DOHH2 (cell line): ENCODE data around the gene PRR16.

ENCODE experiments used
- H3F3A ChIP-seq: fragments of 200-600 bp; sonication (generic), shearing (Covaris generic); 2 replicates; pipeline ENCODE4 v1.6.0; 2016; ENCODE audit warnings: antibody characterized with exemption, mild to moderate bottlenecking; ENCODE audit not compliant: control insufficient read depth, insufficient read depth
- H3K27ac ChIP-seq: fragments of 200-600 bp; sonication (generic); 2 replicates; pipeline ENCODE4 v1.5.1; 2014; ENCODE audit warnings: low read depth, mild to moderate bottlenecking, low read length, moderate library complexity
- H3K27me3 ChIP-seq: fragments of 200-600 bp; sonication (generic); 2 replicates; pipeline ENCODE4 v1.6.1; 2014; ENCODE audit warnings: mild to moderate bottlenecking, low read length, mixed read lengths; ENCODE audit not compliant: control insufficient read depth
- H3K36me3 ChIP-seq: fragments of 200-600 bp; sonication (generic); 2 replicates; pipeline ENCODE4 v1.6.1; 2014; ENCODE audit warnings: mild to moderate bottlenecking, low read length, moderate library complexity, mixed read lengths; ENCODE audit not compliant: control insufficient read depth
- H3K4me1 ChIP-seq: fragments of 200-600 bp; sonication (generic); 2 replicates; pipeline ENCODE4 v1.6.1; 2014; ENCODE audit warnings: mild to moderate bottlenecking, low read length, mixed read lengths; ENCODE audit not compliant: control insufficient read depth
- H3K4me2 ChIP-seq: fragments of 200-600 bp; sonication (generic); 2 replicates; pipeline ENCODE4 v1.6.0; 2014; ENCODE audit warnings: mild to moderate bottlenecking, low read length, moderate library complexity
- H3K4me3 ChIP-seq: fragments of 200-600 bp; sonication (generic); 2 replicates; pipeline ENCODE4 v1.5.1; 2014; ENCODE audit warnings: mild to moderate bottlenecking, low read length, mixed read lengths
- H3K79me2 ChIP-seq: fragments of 200-600 bp; sonication (generic); 2 replicates; pipeline ENCODE4 v1.6.1; 2014; ENCODE audit warnings: mild to moderate bottlenecking, low read length, mixed read lengths; ENCODE audit not compliant: control insufficient read depth
- H3K9me2 ChIP-seq: fragments of 200-600 bp; sonication (generic); replicated peaks from 2 replicates; pipeline ENCODE4 v1.6.1; 2014; ENCODE audit warnings: mild to moderate bottlenecking, low read length, mixed read lengths; ENCODE audit not compliant: control insufficient read depth
- H3K9me3 ChIP-seq: fragments of 200-600 bp; sonication (generic); 2 replicates; pipeline ENCODE4 v1.6.1; 2014; ENCODE audit warnings: antibody characterized with exemption, low read length, mixed read lengths; ENCODE audit not compliant: control insufficient read depth, insufficient read depth
- H4K20me1 ChIP-seq: fragments of 200-600 bp; sonication (generic); 2 replicates; pipeline ENCODE4 v1.6.0; 2014; ENCODE audit warnings: low read depth, mild to moderate bottlenecking, antibody characterized with exemption, low read length, moderate library complexity; ENCODE audit not compliant: control insufficient read depth, insufficient read depth
- EZH2phosphoT487 ChIP-seq: fragments of 200-600 bp; sonication (generic); IDR thresholded peaks from 2 replicates; pipeline ENCODE4 v1.6.1; 2017; ENCODE audit warnings: borderline replicate concordance, mild to moderate bottlenecking, antibody characterized with exemption, low read length, moderate library complexity, mixed read lengths
- TF ChIP-seq, protein P1 (sequence below): fragments of 200-600 bp; sonication (generic); IDR thresholded peaks from one replicate; pipeline ENCODE4 v1.5.1; 2014; ENCODE audit warnings: antibody characterized with exemption, mild to moderate bottlenecking, low read depth, low read length; ENCODE audit not compliant: poor library complexity, severe bottlenecking

The PRR16 gene

DNA sequence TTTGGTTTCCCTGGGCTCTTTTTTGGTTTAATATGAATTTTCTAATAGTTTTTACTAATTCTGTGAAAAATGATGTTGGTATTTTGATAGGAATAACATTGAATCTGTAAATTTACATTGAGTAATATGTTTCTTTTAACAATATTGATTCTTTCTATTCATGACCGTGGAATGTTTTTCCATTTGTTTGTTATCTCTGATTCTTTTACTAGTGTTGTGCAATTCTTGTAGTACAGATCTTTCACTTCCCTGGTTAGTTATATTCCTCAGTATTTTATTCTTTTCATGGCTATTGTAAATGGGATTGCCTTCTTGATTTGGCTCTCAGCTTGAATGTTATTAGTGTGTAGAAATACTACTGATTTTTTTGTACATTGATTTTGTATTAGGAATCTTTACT is 137.9 kb downstream of the PRR16 start:
- H3K9me2 ChIP-seq = no peaks in the 10 kb centered on the region
- H3K27me3 ChIP-seq = no peaks in the 10 kb centered on the region
- H3K36me3 ChIP-seq = no peaks in the 10 kb centered on the region
- no peaks in the 10 kb centered on the region for H3F3A ChIP-seq
- H4K20me1 ChIP-seq = no peaks in the 10 kb centered on the region
- no peak overlapping the region for H3K4me3 ChIP-seq
- H3K4me2 ChIP-seq = no peak overlapping the region
- H3K4me1 ChIP-seq = no peaks in the 10 kb centered on the region
- H3K79me2 ChIP-seq = no peaks in the 10 kb centered on the region
- no peak for TF ChIP-seq EZH2phosphoT487
- TF ChIP-seq, protein P1, sequence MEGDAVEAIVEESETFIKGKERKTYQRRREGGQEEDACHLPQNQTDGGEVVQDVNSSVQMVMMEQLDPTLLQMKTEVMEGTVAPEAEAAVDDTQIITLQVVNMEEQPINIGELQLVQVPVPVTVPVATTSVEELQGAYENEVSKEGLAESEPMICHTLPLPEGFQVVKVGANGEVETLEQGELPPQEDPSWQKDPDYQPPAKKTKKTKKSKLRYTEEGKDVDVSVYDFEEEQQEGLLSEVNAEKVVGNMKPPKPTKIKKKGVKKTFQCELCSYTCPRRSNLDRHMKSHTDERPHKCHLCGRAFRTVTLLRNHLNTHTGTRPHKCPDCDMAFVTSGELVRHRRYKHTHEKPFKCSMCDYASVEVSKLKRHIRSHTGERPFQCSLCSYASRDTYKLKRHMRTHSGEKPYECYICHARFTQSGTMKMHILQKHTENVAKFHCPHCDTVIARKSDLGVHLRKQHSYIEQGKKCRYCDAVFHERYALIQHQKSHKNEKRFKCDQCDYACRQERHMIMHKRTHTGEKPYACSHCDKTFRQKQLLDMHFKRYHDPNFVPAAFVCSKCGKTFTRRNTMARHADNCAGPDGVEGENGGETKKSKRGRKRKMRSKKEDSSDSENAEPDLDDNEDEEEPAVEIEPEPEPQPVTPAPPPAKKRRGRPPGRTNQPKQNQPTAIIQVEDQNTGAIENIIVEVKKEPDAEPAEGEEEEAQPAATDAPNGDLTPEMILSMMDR = no peak
- no peaks in the 10 kb centered on the region for H3K9me3 ChIP-seq
- H3K27ac ChIP-seq = no peak overlapping the region

DNA sequence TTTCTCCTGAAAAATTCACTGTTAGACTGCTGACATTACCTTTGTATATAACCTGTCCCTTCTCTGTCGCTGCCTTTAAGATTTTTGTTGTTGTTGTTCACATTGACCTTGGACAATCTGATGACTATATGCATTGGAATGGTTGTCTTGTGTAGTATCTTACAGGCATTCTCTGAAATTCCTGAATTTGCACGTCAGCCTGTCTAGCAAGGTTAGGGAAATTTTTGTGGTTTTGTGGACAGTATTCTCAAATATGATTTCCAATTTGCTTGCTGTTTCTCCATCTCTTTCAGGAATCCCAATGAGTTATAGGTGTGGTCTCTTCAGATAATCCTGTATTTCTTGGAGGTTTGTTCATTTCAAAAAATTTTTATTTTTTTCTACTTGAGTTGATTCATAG is 140.8 kb downstream of the PRR16 start:
- no peaks in the 10 kb centered on the region for H3K9me3 ChIP-seq
- no peaks in the 10 kb centered on the region for H4K20me1 ChIP-seq
- no peak overlapping the region for H3K27ac ChIP-seq
- no peaks in the 10 kb centered on the region for H3K4me1 ChIP-seq
- no peaks in the 10 kb centered on the region for H3K79me2 ChIP-seq
- H3K4me2 ChIP-seq = no peak overlapping the region
- H3K27me3 ChIP-seq = no peaks in the 10 kb centered on the region
- no peaks in the 10 kb centered on the region for H3F3A ChIP-seq
- no peaks in the 10 kb centered on the region for H3K9me2 ChIP-seq
- TF ChIP-seq, protein P1 = no peak
- TF ChIP-seq EZH2phosphoT487 = no peak
- H3K4me3 ChIP-seq = no peak overlapping the region
- H3K36me3 ChIP-seq = no peaks in the 10 kb centered on the region

DNA sequence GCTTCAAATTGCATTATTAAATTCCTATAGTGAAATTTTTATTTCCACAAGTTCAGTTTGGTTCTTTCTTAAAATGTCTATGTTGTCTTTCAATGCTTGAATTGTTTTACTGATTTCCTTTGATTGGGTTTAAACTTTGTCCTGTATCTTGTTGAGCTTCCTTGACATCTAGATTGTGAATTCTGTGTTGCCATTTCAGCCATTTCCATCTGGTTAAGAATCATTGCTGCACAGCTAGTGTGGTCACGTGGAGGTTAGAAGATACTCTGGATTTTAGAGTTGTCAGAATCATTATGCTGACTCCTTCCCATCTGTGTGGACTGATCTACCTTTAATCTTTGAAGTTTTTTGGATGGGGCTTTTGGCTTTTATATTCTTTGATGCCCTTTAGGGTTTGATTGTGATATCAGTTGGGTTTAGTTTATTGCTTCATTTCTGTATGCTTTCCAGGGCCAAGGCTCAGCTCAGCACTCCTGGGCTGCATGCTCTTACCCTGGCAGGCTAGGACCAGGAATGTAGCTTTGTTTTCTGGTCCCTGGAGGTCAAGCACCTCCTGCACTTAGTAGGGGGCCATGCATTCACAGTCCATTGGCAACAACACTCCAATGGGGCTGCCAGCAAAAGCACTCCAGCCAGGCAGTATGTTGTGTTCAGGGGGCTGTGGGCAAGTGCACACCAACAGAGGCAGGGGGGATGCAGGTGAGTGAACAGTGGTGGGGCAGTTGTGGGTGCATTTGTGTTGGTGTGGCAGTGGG is 141.4 kb downstream of the PRR16 start:
- Histone ChIP-seq H3K4me2 (no peak overlapping the region), H3K79me2 (no peaks in the 10 kb centered on the region), H4K20me1 (no peaks in the 10 kb centered on the region), H3K27me3 (no peaks in the 10 kb centered on the region), H3K4me1 (no peaks in the 10 kb centered on the region), H3K9me2 (no peaks in the 10 kb centered on the region), H3K27ac (no peak overlapping the region), H3K36me3 (no peaks in the 10 kb centered on the region), H3K4me3 (no peak overlapping the region), H3F3A (no peaks in the 10 kb centered on the region), H3K9me3 (no peaks in the 10 kb centered on the region)
- TF ChIP-seq, protein P1 = no peak
- TF ChIP-seq EZH2phosphoT487 = no peak
